OCI-LY7 (cell line): ENCODE results near the gene ATXN7L2. TPM values are rescaled to one million over a fixed set of nuclear protein-coding genes. Genes with fewer than 3 reads are reported as not detected.

Experiments used
- BruUV-seq: library from RNA; stranded (reverse); fragments of 400-500 nt; replicated peaks from 2 replicates; lab custom pipeline; 2021; lab: Mats Ljungman, UMichigan
- CTCF ChIA-PET: fragments of 300-600 bp; sonication (Branson Sonifier 250); formaldehyde crosslinking; loops from one replicate; lab custom pipeline; 2022; ENCODE audit warnings: antibody characterized with exemption; ENCODE audit not compliant: unreplicated experiment; lab: Charles Lee
- POLR2A ChIA-PET: fragments of 300-600 bp; sonication (Branson Sonifier 250); formaldehyde crosslinking; loops from one replicate; lab custom pipeline; 2022; ENCODE audit warnings: antibody characterized with exemption; lab: Charles Lee
- DNase-seq: peaks from one replicate; pipeline ENCODE4 v3.0.0-alpha.2; 2015; ENCODE audit warnings: low spot score
- H2AFZ ChIP-seq: fragments of 200-600 bp; sonication (generic), shearing (Covaris generic); 2 replicates; pipeline ENCODE4 v1.6.1; 2014; ENCODE audit warnings: mild to moderate bottlenecking, antibody characterized with exemption, low read length, moderate library complexity
- H3K27ac ChIP-seq: fragments of 200-600 bp; sonication (generic); 2 replicates; pipeline ENCODE4 v1.5.1; 2014; ENCODE audit warnings: mixed run types, low read depth, mild to moderate bottlenecking, moderate library complexity, low read length, inconsistent platforms; ENCODE audit not compliant: poor library complexity, severe bottlenecking
- H3K36me3 ChIP-seq: fragments of 200-600 bp; sonication (generic); 2 replicates; pipeline ENCODE4 v1.6.1; 2014; ENCODE audit warnings: mild to moderate bottlenecking, antibody characterized with exemption, low read length, moderate library complexity, mixed read lengths; ENCODE audit not compliant: insufficient read depth
- H3K4me1 ChIP-seq: fragments of 200-600 bp; sonication (generic); 2 replicates; pipeline ENCODE4 v1.5.1; 2014; ENCODE audit warnings: mild to moderate bottlenecking, low read length; ENCODE audit not compliant: insufficient read depth, poor library complexity, severe bottlenecking
- H3K4me2 ChIP-seq: fragments of 200-600 bp; sonication (generic); 2 replicates; pipeline ENCODE4 v1.6.1; 2014; ENCODE audit warnings: mild to moderate bottlenecking, low read length
- H3K4me3 ChIP-seq: fragments of 200-600 bp; sonication (generic); 2 replicates; pipeline ENCODE4 v1.5.1; 2014; ENCODE audit warnings: mild to moderate bottlenecking, low read depth, low read length; ENCODE audit not compliant: poor library complexity, severe bottlenecking
- H3K79me2 ChIP-seq: fragments of 200-600 bp; sonication (generic); 2 replicates; pipeline ENCODE4 v1.6.1; 2016; ENCODE audit warnings: low read depth, mild to moderate bottlenecking, low read length, moderate library complexity, mixed read lengths; ENCODE audit not compliant: insufficient read depth
- H3K9me2 ChIP-seq: fragments of 200-600 bp; sonication (generic); 2 replicates; pipeline ENCODE4 v1.6.1; 2016; ENCODE audit warnings: mild to moderate bottlenecking, low read length, mixed read lengths; ENCODE audit not compliant: insufficient read depth
- H3K9me3 ChIP-seq: fragments of 200-600 bp; sonication (generic); 2 replicates; pipeline ENCODE4 v1.6.1; 2014; ENCODE audit warnings: mild to moderate bottlenecking, mixed run types, low read length, mixed read lengths
- H4K20me1 ChIP-seq: fragments of 200-600 bp; sonication (generic); 2 replicates; pipeline ENCODE4 v1.6.1; 2014; ENCODE audit warnings: mild to moderate bottlenecking, antibody characterized with exemption, low read length, moderate library complexity, mixed read lengths; ENCODE audit not compliant: insufficient read depth
- EZH2phosphoT487 ChIP-seq: fragments of 200-600 bp; sonication (generic); IDR thresholded peaks from 2 replicates; pipeline ENCODE4 v1.6.1; 2018; ENCODE audit warnings: low read depth, borderline replicate concordance, mild to moderate bottlenecking, mixed run types, antibody characterized with exemption, low read length, moderate library complexity, mixed read lengths
- intact Hi-C: fragments of 100-400 bp; cut with micrococcal nuclease; formaldehyde crosslinking; loops from one replicate; pipeline ENCODE4 v1.10.0; 2022; ENCODE audit not compliant: unreplicated experiment
- total RNA-seq, 2 experiments: library from RNA; depleted of rRNA in 1 of 2; stranded (reverse); fragments of >200 nt in 1 of 2; shearing (Covaris generic) in 1 of 2; gene quantifications; 2 replicates each; pipeline ENCODE4 v1.2.3, GENCODE V29; 2014 to 2022
- TF ChIP-seq, protein P1 (sequence below): fragments of 200-600 bp; sonication (generic); conservative IDR thresholded peaks from 2 replicates; pipeline ENCODE4 v1.5.1; 2014; ENCODE audit warnings: mild to moderate bottlenecking, antibody characterized with exemption, low read length, moderate library complexity, mixed read lengths

ATXN7L2 gene
- total RNA-seq, 2 experiments from 2014 or later, result 6.5 to 8.2 TPM

DNA sequence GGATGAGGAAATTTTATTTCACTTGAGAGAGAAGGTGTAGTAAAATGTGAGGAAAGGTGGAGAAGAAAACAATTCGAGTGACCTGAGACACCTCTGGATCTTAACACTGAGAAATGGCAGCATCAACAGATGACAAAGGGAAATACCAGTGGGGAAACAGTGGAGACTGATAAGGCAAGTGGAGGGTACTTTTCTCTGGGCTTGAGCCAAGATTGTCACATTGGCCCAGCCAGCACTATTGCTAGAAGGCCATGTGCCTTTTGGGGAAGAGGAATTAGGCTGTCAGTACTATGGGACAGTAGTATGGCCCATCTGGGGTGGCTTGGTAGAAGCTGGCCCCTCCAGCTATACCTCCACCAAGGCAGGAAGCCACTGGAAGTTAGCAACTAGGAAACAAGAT lies 9.0 kb upstream of the ATXN7L2 start:
- ChIA-PET CTCF (no interaction called here), POLR2A (no interaction called here)
- intact Hi-C loops, result no loop called here
- Histone ChIP-seq H3K4me3 (no peak overlapping the region), H4K20me1 (no peaks in the 10 kb centered on the region), H3K4me1 (no peaks in the 10 kb centered on the region), H3K4me2 (no peak overlapping the region), H2AFZ (no peak overlapping the region), H3K9me3 (no peaks in the 10 kb centered on the region), H3K79me2 (no peaks in the 10 kb centered on the region), H3K9me2 (no peaks in the 10 kb centered on the region), H3K27ac (no peak overlapping the region), H3K36me3 (no peaks in the 10 kb centered on the region)
- TF ChIP-seq EZH2phosphoT487, result no peak
- TF ChIP-seq, protein P1, sequence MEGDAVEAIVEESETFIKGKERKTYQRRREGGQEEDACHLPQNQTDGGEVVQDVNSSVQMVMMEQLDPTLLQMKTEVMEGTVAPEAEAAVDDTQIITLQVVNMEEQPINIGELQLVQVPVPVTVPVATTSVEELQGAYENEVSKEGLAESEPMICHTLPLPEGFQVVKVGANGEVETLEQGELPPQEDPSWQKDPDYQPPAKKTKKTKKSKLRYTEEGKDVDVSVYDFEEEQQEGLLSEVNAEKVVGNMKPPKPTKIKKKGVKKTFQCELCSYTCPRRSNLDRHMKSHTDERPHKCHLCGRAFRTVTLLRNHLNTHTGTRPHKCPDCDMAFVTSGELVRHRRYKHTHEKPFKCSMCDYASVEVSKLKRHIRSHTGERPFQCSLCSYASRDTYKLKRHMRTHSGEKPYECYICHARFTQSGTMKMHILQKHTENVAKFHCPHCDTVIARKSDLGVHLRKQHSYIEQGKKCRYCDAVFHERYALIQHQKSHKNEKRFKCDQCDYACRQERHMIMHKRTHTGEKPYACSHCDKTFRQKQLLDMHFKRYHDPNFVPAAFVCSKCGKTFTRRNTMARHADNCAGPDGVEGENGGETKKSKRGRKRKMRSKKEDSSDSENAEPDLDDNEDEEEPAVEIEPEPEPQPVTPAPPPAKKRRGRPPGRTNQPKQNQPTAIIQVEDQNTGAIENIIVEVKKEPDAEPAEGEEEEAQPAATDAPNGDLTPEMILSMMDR, result no peak
- no TSS peak for BruUV-seq
- no peak for DNase-seq

DNA sequence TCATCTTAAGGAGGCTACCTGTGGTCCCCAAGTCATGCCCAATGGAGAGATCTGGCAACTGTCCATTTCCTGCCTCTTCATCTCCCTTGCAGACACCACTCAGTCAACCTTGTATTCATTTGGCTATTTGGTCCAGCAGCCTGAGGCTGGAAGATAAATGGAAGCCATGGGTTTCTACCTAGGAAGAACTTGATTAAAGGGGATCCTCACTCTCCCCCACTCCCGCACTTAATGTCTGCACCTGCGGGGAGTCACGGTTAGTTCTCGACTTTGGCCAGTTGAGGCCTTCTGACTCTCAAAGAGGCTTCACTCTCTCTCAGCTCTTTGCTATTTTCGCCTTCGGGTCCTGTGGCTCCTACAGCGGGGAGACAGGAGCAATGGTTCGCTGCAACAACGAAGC lies 8.4 kb upstream of the ATXN7L2 start:
- no TSS peak for BruUV-seq
- no peak overlapping the region for H3K4me2 ChIP-seq
- H3K4me1 ChIP-seq, result no peaks in the 10 kb centered on the region
- no peaks in the 10 kb centered on the region for H3K36me3 ChIP-seq
- TF ChIP-seq, protein P1, result no peak
- H3K9me3 ChIP-seq, result no peaks in the 10 kb centered on the region
- H4K20me1 ChIP-seq, result no peaks in the 10 kb centered on the region
- intact Hi-C loops, result no loop called here
- no peaks in the 10 kb centered on the region for H3K79me2 ChIP-seq
- CTCF ChIA-PET, result no interaction called here
- H3K9me2 ChIP-seq, result no peaks in the 10 kb centered on the region
- H3K27ac ChIP-seq, result no peak overlapping the region
- H3K4me3 ChIP-seq, result no peak overlapping the region
- DNase-seq, result no peak
- POLR2A ChIA-PET, result no interaction called here
- H2AFZ ChIP-seq, result no peak overlapping the region

DNA sequence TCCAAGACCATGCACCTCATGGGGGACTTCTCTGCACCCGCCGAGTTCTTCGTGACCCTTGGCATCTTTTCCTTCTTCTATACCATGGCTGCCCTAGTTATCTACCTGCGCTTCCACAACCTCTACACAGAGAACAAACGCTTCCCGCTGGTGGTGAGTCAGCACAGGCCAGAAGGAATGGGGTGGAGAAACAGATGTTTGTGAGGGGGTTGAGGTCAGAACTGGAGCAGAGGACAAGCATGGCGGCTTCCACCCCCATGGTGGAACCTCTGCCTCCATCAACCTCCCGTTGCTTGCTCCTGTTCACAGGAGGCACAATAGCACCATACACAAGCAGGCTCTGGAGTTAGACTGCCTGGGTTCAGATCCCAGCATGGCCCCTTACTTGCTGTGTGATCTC lies 6.9 kb upstream of the ATXN7L2 start:
- Histone ChIP-seq H3K4me2 (no peak overlapping the region), H3K36me3 (no peaks in the 10 kb centered on the region), H3K9me3 (no peaks in the 10 kb centered on the region), H3K4me1 (no peaks in the 10 kb centered on the region), H2AFZ (no peak overlapping the region), H3K4me3 (no peak overlapping the region), H3K79me2 (no peaks in the 10 kb centered on the region), H3K9me2 (no peaks in the 10 kb centered on the region), H4K20me1 (no peaks in the 10 kb centered on the region), H3K27ac (no peak overlapping the region)
- CTCF ChIA-PET, result no interaction called here
- intact Hi-C loops, result no loop called here
- no peak for DNase-seq
- TF ChIP-seq EZH2phosphoT487, result no peak
- TF ChIP-seq, protein P1, result no peak
- BruUV-seq, result no TSS peak
- POLR2A ChIA-PET, result no interaction called here
